HG03342 (cell line): ENCODE data around the gene GSTT4.
"Not testable (repeated sequence)": the region's sequence is repeated elsewhere in the genome, so short reads cannot be mapped to it uniquely, and the experiment has no call there.

Experiments used
- ATAC-seq: cut with Tn5 transposase; IDR thresholded peaks from one replicate; pipeline ENCODE4 v1.9.1; 2021; ENCODE audit warnings: mild to moderate bottlenecking, moderate library complexity; ENCODE audit not compliant: unreplicated experiment

GSTT4 gene

DNA sequence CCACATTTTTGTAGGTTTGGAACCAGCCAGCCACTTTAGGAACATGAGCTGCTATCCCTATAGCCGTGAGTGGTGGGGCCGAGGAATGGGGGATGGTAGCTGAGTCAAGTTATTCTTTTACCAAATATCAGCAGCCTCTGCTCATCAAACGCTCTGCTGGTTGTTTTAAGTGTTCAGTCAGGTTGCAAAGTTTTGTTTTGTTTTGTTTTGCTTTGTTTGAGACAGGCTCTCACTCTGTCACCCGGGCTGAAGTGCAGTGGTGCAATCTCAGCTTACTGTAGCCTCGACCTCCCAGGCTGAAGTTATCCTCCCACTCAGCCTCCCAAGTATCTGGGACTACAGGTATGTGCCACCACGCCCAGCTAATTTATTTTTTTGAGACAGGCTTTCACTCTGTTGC lies 20.2 kb upstream of the GSTT4 start:
- ATAC-seq = no peak

DNA sequence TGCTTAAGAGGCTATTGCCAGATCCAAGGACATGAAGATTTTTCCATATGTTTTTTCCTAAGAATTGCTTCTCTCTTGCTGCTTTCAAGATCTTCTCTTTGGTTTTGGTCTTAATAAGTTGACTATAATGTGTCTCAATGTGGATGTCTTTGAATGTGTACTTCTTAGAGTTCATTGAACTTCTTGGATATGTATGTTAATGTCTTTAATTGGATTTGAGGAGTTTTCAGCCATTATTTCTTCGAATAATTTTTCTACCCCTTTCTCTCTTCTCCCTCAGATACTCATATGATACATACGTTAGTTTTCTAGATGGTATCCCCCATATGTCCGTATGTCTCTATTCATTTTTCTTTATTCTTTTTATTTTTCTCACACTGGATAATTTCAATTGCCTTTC lies 19.1 kb upstream of the GSTT4 start:
- no peak for ATAC-seq

DNA sequence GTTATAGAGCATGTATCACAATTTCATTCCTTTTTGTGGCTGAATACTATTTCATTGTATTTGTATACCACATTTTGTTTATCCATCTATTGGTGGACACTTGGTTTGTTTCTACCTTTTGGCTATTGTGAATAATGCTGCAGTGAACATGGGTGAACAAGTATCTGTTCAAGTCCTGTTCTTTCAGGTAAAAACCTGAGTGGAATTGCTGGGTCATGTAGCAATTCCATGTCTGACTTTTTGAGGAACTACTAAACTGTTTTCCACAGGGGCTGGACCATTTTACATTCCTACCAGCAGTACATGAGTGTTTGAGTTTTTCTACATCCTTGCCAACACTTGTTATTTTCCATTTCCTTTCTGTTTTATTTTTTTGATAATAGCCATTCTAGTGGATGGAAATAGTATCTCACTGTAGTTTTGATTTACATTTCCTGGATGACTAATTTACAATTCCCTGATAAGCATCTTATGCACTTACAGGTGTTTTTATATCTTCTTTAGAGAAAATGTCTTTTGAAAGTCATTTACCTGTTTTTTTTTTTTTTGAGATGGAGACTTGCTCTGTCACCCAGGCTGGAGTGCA lies 18.0 kb upstream of the GSTT4 start:
- ATAC-seq = no peak

DNA sequence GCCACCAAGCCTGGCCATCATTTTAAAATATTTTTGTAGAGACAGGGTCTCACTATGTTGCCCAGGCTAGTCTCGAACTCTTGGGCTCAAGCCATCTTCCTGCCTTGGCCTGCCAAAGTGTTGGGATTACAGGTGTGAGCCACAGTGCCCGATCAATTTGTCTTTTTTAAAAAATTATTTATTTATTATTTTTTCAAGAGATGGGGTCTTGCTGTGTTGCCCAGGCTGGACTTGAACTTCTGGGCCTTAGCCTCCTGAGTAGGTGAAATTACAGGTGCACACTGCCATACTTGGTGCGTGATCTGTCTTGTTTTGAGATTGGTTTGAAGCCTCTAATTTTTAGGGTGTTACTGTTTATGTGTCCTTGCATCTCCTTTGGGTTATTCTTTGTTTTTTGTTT lies 16.1 kb upstream of the GSTT4 start:
- no peak for ATAC-seq

DNA sequence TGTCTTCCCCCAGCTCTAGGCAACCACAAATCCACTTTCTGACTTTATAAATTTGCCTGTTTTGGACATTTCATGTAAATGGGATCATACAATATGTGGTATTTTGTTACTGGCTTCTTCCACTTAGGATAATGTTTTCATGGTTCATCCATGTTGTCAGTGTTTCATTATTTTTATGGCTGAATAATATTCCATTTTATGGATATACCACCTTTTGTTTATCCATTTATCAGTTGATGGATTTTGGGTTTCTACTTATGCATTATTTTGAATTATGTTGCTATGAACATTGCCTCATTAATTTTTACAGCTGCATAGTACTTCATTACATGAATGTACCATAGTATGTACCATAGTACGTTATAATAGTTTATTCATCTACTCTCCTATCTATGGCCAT lies 10.9 kb upstream of the GSTT4 start:
- no peak for ATAC-seq

DNA sequence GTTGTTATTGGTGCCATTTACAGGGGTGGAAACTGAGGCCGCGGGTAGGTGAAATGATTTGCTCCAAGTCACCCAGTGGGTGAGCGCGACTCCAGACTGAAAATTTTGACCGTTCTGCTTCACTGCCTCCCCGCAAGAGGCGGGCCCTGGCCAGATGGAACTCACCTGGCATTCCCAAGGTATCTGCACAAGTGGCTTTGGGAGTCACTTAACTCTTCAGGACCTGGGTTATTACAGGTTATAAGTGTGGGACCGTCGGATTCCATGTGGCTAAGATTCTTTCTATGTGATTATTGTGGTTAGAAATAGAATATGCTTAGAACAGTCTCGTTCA lies 6.4 kb upstream of the GSTT4 start:
- no peak for ATAC-seq

DNA sequence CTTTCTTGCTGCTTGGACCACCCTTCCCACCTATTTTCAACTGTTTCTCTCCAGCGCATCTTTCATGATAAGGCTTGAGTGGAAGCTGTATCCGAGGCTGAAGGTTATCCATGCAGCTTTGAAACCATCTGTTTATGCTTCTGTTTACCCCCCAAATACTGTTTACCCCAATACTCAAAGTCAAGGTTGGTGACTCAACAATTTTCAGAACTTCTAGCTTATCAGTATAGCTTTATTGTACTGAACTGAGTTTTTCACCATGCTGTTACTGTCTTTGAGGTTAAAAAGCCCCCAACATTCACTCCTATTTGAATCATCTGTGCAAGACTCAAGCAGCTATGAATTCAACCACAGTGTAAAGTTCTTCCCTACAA lies 4.8 kb upstream of the GSTT4 start:
- ATAC-seq = no peak

DNA sequence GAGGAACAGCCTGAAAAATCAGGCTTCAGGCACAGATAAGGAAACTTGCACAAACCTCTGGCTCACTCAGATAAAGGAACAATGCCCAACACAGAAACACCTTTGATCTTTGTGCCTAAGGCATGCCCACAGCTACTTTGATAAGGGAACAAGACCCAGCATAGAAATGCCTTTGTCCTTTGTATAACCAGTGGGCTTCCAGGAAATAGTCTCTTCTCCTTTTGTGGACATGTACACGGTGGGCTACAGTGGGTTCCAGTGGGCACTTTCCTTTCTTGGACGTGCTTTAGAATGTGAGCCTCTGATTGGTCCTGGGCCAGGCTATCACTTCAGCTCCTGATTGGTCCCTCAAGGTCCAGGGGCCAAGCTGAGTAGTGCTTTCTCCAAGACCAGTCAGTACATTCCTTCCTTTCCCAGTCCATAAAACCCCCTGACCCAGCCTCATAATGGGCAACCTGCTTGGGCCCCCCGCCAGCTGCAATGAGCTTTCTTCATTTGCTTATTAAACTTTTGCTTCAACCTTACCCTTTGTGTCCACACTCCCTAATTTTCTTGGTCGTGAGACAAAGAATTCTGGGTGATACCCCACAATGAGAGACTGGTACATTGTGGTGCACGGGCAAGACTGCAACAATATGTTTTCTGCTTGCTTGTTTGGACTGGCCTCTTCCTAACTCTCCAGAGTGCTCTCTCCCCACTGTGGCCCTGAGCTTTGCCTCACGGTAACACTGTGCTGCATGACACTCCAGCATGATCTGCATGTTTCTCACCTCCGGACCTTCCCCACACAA lies 4.2 kb upstream of the GSTT4 start:
- ATAC-seq = no peak

DNA sequence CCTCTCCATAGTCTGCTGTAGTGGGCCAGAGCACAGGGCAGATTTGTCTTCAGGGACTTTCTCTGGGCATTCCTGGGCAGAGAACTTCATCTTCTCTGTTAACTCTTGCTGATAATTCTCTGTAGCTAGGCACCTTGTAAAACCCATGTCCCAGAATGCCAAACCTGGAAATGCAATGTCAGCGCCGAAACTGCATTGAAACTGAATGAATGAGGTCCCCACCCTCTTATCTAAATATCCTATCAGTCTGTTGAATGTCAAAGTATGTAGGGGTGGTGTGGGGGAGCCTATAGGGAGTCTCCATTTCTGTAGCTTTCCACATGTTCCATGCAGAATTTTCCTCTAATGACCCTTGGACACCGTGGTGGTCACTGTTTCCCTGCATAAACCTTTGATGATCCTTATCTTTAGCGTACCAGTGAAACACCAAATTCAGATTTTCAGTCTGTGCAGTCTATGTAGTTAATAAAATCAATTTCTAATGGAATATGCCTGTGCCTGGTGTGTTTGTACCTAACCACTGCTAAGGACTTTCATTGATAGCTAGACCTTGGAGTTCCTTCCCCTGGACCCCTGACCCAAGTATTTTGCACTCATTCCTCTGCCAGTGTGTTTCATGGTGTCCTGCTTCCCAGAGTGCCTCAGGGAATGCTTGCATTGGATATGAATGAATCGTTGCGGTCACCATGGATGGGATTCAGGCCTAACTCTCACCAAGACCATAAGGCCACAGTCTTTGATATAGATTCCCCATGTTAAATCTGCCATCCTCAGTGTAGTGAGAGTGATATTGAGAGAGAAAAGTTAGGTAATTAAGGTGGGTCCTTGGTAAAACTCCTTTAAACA lies 3.4 kb upstream of the GSTT4 start:
- no peak for ATAC-seq

DNA sequence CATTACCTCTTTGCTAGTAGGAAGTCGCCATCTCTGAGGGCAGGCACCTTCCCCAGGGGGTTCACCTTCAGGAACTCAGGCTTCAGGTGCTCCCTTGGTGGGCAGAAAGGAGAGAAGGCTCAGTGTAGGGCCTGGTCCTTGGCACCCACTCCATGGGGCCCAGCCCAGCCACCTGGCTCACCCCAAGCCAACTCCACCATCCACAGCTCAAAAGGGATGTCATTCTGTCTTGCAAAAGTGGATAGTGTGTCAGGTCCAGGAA lies 2.7 kb upstream of the GSTT4 start:
- no peak for ATAC-seq

DNA sequence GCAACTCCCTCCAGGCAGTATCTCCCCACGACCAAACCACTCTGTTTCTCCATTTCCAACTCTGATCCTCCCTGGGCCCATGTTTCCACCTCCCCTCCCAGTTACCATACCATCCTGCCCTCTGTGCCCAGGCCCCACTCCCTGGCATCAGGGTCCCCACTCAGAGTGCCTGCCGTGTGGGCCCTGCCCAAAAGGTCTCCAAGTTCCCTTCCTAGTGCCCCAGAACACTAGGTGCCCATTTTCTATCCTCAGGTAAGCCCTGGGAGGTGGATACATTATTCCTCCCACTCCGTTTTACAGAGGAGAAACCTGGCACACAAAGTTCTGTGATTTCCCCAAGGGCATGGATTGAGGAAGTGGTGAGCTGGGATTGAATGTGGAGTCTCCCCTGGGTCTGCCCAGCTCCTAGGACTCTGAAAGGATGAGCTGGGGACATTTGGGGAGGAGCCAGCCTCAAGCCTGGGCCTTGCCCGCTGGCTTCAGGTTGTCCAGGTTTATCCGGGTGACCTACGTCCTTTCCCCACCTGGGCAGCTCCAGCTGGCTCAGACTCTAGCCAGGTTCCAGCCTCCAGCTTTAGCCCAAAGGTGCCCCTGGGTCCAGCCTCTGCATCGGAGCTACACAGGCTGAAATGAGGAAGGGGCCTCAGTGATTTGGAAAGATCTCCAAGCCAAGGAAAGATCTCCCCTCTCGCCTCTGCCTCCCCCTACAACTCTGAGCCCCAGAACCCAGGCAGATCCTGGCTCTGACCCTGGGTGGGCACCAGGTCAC lies 2.2 kb upstream of the GSTT4 start:
- no peak for ATAC-seq

DNA sequence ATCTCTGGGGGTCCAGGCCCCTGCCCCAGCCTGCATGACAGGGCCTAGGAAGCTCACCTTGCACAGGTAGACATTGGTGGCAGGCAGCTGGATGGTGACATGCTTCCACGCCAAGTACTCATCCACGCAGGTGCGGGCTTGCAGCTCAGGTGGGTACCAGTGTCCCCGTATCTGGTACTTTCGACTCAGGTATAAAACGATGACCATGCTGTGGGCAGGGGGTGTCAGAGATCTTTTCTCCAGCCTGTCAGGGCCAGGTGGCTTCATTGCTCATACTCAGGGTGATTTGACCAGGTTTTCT lies 1.6 kb upstream of the GSTT4 start:
- no peak for ATAC-seq

DNA sequence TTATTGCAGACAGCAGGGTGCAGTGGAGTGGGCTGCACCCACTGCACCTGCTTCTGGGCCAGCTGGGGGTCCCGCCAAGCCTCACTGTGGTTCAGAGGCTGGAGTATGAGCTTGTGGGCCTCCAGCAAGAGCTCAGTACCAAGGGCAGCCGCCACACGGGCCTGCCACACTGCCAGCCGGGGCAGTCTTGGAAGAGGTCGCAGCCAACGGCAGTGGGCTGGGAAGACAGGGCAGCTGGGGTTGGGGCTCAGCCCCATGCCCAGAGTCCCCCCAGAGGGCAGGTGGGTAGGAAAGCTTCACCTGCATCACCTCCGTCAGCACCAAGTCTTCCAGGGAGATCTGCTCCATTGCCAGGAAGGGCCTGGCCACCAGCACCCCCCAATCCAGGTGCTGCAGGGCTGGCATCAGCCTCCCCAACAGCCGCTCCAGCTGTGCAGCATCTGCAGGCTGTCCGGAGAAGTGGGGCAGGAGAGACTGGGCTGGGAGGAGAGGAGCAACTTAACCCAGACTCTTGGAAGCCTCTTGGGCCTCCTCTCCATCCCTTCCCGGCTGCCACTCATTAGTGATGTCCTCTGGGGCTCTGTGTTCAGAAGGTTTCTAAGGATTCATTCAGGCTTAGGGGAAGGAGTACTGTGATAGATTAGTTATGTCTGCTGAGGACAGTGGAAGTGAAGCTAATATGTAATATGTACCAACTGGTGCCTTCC lies 1.1 kb upstream of the GSTT4 start:
- no peak for ATAC-seq

DNA sequence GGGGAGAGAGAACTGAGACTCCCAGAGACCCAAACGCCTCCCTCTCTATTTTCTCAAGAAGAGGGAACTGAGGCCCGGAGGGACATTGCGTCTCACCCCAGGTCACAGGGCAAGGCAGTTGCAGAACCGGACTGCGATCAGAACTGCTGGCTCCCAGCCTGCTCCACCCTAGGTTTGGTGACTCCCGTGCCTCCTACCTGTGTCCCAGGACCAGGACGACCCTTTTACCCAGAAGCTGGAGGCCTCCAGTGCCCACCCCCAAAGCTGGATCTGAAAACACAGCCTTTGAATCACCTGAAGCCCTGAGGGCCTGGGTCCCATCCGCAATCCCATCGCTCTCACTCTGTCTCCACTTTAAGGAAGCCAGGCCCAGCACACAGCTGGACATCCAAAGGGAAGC lies 1.4 kb downstream of the GSTT4 start:
- no peak for ATAC-seq

DNA sequence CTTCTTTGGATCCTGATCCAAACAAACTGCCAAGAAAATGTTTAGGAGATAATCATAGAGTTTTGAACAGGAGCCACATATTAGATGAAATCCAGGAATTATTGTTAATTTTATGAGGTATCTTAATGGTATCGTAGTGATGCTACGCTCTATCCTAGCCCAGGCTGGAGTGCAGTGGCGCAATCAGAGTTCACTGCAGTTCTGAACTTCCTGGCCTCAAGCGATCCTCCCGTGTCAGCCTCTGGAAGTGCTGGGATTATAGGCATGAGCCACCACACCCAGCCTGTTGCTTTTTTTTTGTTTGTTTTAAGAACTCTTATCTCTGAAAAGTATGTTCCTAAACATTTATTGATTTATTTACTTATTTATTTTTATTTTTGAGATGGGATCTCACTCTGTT lies 2.4 kb downstream of the GSTT4 start:
- no peak for ATAC-seq

DNA sequence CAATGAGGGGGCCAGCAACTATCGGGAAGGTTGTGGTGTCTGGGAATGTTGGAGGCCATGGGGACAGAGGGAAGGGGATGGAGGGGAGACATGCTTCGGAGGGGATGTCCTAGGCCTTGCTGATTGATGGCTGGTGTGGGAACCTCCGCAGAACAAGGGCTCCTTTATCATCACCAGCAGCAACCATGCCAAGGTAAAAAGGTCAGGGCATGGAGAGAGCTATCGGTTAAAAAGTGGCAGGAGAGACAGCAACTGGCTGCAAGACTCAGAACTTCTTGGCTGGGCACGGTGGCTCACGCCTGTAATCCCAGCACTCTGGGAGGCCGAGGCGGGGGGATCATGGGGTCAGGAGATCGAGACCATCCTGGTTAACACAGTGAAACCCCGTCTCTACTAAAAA lies 3.0 kb downstream of the GSTT4 start:
- ATAC-seq = no peak

DNA sequence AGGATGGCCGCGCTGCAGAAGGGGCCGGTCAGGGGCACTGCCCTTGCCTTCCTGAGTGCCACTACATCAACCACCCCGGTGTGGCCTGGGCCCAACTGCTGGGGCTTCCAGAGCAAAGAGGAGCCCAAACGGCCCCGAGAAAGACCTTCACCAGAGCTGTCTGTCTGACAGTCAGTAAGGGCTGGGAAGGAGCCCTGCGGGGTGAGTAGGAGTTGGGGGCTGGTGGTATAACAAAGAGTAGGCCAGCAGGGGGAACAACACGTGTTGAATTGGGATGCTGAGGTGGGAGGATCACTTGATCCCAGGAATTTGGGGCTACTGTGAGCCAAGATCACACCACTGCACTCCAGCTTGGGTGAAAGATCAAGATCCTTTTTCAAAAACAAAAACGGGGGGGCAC lies 3.9 kb downstream of the GSTT4 start:
- no peak for ATAC-seq

DNA sequence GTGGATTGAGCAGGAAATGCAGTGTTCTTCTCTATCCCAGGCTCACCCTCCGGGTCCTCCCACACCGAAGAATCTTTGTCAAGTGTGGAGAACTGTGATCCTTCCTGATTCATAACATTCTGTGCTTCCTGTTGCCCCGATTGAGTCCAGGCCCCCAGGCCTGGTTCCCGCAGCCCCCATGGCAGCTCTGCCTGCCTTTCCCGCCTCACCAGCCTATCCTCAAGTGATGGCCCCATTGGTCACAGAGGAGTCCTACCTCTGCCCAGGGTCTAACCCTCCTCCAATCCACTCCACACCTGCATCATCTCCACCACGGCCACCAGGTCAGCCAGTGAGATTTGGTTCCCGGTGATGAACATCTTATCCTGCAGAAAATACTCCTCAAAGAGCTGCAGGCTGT lies 5.5 kb downstream of the GSTT4 start:
- ATAC-seq = not testable (repeated sequence)

DNA sequence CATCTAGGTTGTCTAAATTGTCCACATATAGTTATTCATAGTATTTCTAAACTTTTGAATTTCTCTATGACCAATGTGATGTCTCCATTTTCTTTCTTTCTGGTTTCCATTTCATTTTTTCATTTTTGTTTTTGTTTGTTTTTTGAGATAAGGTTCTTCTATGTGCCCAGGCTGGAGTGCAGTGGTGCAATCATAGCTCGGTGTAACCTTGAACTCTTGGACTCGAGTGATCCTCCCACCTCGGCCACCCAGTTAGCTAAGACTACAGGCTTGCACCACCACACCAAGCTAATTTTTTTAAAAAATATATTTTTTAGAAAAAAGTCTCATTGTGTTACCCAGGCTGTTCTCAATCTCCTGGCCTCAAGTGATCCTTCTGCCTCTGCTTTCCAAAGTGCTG lies 8.2 kb downstream of the GSTT4 start:
- ATAC-seq = no peak

DNA sequence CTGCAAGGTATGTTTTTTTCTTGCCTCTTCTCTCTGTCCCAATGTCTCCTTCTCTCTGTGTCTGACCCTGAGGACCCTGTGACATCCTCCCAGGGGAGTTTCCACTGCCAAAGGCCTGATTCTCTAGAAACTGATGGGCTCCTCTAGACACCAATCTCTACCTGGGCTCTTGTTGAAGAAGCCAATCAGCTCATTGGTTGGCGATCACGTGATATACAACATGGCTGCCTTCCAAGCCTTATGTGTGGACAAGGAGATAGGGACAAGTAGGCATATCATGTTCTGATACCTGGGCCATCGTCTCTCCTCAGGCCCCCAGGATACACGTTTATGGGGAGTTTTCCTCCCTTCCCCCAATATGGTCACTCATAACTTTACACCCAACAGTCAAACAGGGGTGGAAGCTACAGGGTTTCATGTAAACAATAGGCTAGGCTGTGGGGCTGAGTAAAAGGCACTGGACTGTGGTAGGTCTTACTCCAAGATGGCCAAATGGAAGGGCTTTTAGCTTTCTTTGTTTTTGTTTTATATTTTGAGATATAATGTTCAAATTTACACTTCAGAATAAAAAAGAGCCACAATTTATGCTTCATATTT lies 11.6 kb downstream of the GSTT4 start:
- not testable (repeated sequence) for ATAC-seq

DNA sequence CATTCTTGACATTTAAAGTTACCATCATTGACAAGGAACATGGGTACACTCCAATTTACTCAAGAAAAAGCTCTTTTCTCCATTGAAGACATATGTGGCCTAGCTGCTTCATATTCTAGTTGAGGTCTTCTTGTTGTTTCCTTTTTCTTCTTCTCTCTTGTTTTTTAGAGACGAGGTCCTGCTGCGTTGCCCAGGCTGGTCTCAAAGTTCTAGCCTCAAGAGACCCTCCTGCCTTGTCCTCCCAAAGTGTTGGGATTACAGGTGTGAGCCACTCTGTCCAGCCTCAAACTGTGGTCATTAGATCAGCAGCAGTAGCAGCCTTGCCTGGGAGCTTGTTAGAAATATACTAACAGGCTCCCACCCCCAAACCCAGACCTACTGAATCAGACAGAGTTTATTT lies 12.2 kb downstream of the GSTT4 start:
- ATAC-seq = not testable (repeated sequence)
